Esophagus squamous epithelium (tissue), 5 donors: ENCODE results near the gene DDO. TPM values are rescaled to one million over a fixed set of nuclear protein-coding genes. Genes with fewer than 3 reads are reported as not detected.

Source experiments
- DNase-seq: peaks from one replicate; lab custom pipeline; 2025; lab: John Stamatoyannopoulos, UW
- H3K27ac ChIP-seq, 4 donors: fragments of 200-600 bp; sonication (generic); one replicate each; pipeline ENCODE4 v1.5.1; 2016 to 2019; ENCODE audit warnings: mild to moderate bottlenecking in 1 of 4
- H3K27me3 ChIP-seq, 4 donors: fragments of 200-600 bp; sonication (generic); 1 replicate in 3 of 4; 2 replicates in 1 of 4; pipeline versions ENCODE4 v1.5.1 to v1.6.0; 2017 to 2021; ENCODE audit warnings: antibody characterized with exemption in 1 of 4
- H3K36me3 ChIP-seq, 3 donors: fragments of 200-600 bp; sonication (generic); one replicate each; pipeline ENCODE4 v1.5.1; 2016 to 2019
- H3K4me1 ChIP-seq, 3 donors: fragments of 200-600 bp; sonication (generic); one replicate each; pipeline ENCODE4 v1.5.1; 2017 to 2019
- H3K4me3 ChIP-seq, 4 donors: fragments of 200-600 bp; sonication (generic); 1 replicate in 3 of 4; 2 replicates in 1 of 4; pipeline ENCODE4 v1.5.1; 2016 to 2019; ENCODE audit warnings: mild to moderate bottlenecking in 2 of 4, moderate library complexity in 1 of 4
- H3K9me3 ChIP-seq, 3 donors: fragments of 200-600 bp; sonication (generic); one replicate each; pipeline ENCODE4 v1.5.1; 2016 to 2019
- POLR2A ChIP-seq, 4 donors: fragments of 450-650 bp; IDR thresholded peaks; one replicate each; pipeline ENCODE4 v1.6.1; 2017; ENCODE audit warnings: antibody characterized with exemption in 4 of 4, mild to moderate bottlenecking in 4 of 4, moderate library complexity in 3 of 4
- WGBS, 2 donors: methylation state at CpG; one replicate each; pipeline ENCODE4 v1.1.5; 2018; 5-methylcytosine and 5-hydroxymethylcytosine counted together
- intact Hi-C: fragments of 100-400 bp; cut with DNase I; formaldehyde crosslinking; loops from one replicate; pipeline ENCODE4 v1.15.0; 2022
- total RNA-seq, 4 donors: library from RNA; depleted of rRNA; stranded (reverse); fragments of >200 nt; gene quantifications; one replicate each; pipeline ENCODE4 v1.1.0, GENCODE V29; 2016
- TF ChIP-seq, protein P1 (sequence below), 6 experiments: fragments of 450-650 bp in 4 of 6; fragments of 200-600 bp in 2 of 6; sonication (generic) in 2 of 6; IDR thresholded peaks; one replicate each; pipeline ENCODE4 v1.5.1; 2016 to 2019; ENCODE audit warnings: antibody characterized with exemption in 6 of 6, mild to moderate bottlenecking in 4 of 6, moderate library complexity in 4 of 6
- donor health status: DM: yes; HTN: yes; CAD: no.

Gene DDO, protein sequence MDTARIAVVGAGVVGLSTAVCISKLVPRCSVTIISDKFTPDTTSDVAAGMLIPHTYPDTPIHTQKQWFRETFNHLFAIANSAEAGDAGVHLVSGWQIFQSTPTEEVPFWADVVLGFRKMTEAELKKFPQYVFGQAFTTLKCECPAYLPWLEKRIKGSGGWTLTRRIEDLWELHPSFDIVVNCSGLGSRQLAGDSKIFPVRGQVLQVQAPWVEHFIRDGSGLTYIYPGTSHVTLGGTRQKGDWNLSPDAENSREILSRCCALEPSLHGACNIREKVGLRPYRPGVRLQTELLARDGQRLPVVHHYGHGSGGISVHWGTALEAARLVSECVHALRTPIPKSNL
- under 1 TPM in 2 of 4 donors, not detected in 2; 0.57 to 0.79 TPM for total RNA-seq

DNA sequence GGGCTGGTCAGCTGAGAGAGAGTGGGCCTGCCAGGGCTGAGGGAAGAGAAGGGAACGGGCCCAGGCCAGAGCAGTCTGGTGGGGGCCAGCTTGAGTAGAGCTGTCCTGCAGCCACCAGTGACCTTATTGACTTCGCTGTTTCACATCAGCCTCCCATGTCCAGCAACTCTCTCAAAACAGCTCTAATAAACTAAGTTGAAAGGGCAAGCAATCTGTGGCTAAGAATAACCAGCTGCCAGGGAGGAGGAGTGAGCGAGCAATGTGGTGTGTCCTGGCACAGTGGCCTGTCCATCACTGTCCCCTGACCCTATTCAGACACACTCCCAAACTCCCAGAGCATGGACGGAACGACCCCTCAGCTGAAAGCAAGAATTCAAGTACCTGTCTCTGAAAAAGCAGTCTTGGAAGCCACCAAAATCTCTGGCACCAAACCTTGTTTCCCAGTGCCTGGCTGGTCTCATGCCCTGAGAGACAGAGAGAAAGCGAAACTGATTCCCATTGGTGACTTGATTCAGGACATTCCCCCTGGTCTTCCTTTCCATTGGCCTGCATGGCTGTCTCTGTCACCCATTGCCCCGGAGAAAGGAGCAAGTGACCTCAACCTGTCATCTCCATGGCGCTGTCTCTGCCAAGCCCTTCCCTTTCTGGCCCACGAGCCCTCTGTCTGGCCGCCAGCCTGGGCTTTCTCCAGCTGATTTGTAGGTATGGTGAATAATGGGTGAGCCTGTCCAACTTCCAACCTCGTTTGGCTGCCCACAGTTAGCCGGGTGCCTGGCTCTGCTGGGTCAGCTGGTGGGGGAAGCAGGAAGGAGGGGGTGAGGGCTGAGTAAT, at the start of gene DDO:
Gene DDO, minus strand, starts transcription at position 490 of the 831 bp plus-strand sequence. CDS start 2,113 bp downstream, outside the sequence.
- no peak for TF ChIP-seq POLR2A (IDR thresholded peaks at IDR 0.05)
- TF ChIP-seq, protein P1, sequence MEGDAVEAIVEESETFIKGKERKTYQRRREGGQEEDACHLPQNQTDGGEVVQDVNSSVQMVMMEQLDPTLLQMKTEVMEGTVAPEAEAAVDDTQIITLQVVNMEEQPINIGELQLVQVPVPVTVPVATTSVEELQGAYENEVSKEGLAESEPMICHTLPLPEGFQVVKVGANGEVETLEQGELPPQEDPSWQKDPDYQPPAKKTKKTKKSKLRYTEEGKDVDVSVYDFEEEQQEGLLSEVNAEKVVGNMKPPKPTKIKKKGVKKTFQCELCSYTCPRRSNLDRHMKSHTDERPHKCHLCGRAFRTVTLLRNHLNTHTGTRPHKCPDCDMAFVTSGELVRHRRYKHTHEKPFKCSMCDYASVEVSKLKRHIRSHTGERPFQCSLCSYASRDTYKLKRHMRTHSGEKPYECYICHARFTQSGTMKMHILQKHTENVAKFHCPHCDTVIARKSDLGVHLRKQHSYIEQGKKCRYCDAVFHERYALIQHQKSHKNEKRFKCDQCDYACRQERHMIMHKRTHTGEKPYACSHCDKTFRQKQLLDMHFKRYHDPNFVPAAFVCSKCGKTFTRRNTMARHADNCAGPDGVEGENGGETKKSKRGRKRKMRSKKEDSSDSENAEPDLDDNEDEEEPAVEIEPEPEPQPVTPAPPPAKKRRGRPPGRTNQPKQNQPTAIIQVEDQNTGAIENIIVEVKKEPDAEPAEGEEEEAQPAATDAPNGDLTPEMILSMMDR (IDR thresholded peaks at IDR 0.05), result no peak
- intact Hi-C loops, result no loop called here
- no peaks in the 10 kb centered on the region for H3K36me3 ChIP-seq
- DNase-seq, result no peak
- whole genome bisulfite sequencing, 2 donors, result 29 to 51% methylated on average over 10 to 12 of the region's 12 CpGs
- H3K27ac ChIP-seq, result peak within 1 kb of the TSS; percentile 2 to 83 (median 65)
- H3K4me3 ChIP-seq, result peak within 1 kb of the TSS; percentile 12 to 57 (median 36)
- H3K4me1 ChIP-seq, result peaks cover 0 to 21% (median 7%) of the 10 kb centered on the region in 3 donors
- no peaks in the 10 kb centered on the region for H3K9me3 ChIP-seq
- H3K27me3 ChIP-seq, result no peaks in the 10 kb centered on the region

GRCh38 chr6:110462884-110463481, 47.6 kb upstream of the DDO start:
- 66 to 68% methylated on average over 2 of the region's 2 CpGs for WGBS, 2 donors
- intact Hi-C loops, result no loop called here

GRCh38 chr6:110461376-110461775, 46.0 kb upstream of the DDO start:
- Histone ChIP-seq H3K27ac (no peak overlapping the region), H3K9me3 (peaks cover 0 to 26% (median 21%) of the 10 kb centered on the region in 3 donors), H3K4me3 (no peak overlapping the region), H3K27me3 (peaks cover 0 to 4% (median 0%) of the 10 kb centered on the region in 4 donors), H3K36me3 (no peaks in the 10 kb centered on the region), H3K4me1 (no peaks in the 10 kb centered on the region)
- WGBS, 2 donors, result 71 to 100% methylated on average over 1 of the region's 1 CpG
- no peak for DNase-seq
- TF ChIP-seq POLR2A (IDR thresholded peaks at IDR 0.05), result no peak
- TF ChIP-seq, protein P1 (IDR thresholded peaks at IDR 0.05), result no peak
- intact Hi-C loops, result no loop called here

More at GRCh38 chr6:110462884-110463481, 47.6 kb upstream of the DDO start:
- H3K27ac ChIP-seq, result no peak overlapping the region
- H3K27me3 ChIP-seq, result peaks cover 0 to 4% (median 0%) of the 10 kb centered on the region in 4 donors
- no peaks in the 10 kb centered on the region for H3K36me3 ChIP-seq
- no peak for DNase-seq
- H3K9me3 ChIP-seq, result peaks cover 0 to 26% (median 21%) of the 10 kb centered on the region in 3 donors
- no peak overlapping the region for H3K4me3 ChIP-seq
- H3K4me1 ChIP-seq, result no peaks in the 10 kb centered on the region
- TF ChIP-seq POLR2A (IDR thresholded peaks at IDR 0.05), result no peak
- TF ChIP-seq, protein P1 (IDR thresholded peaks at IDR 0.05), result no peak

DNA sequence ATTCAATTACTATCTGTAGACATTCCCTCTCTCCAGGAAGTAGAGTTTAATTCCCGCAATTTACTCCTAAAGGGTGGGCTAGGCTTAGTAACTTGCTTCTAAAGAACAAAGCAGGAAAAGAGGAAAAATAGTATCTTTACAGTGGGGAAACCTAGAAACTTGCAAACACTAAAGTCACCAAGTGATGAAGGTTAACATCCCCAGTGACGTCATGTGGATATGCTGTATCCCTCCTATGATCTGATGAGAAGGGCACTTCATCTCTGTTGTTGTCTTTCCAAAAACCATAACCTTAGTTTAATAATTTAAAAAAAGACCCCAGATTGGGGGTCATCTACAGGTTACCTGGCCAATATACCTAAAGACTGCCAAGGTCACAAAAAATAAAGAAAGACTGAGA, 43.8 kb upstream of the DDO start:
- no peak overlapping the region for H3K27ac ChIP-seq
- peaks cover 0 to 26% (median 21%) of the 10 kb centered on the region in 3 donors for H3K9me3 ChIP-seq
- WGBS, 2 donors, result 93 to 97% methylated on average over 2 of the region's 2 CpGs
- no peaks in the 10 kb centered on the region for H3K4me1 ChIP-seq
- TF ChIP-seq POLR2A (IDR thresholded peaks at IDR 0.05), result no peak
- TF ChIP-seq, protein P1 (IDR thresholded peaks at IDR 0.05), result no peak
- intact Hi-C loops, result no loop called here
- H3K36me3 ChIP-seq, result no peaks in the 10 kb centered on the region
- no peak overlapping the region for H3K4me3 ChIP-seq
- DNase-seq, result no peak
- H3K27me3 ChIP-seq, result peaks cover 0 to 4% (median 0%) of the 10 kb centered on the region in 4 donors
